ENCODE data around the gene THSD4. TPM values are rescaled to one million over a fixed set of nuclear protein-coding genes. Genes with fewer than 3 reads are reported as not detected.

Gene THSD4
- total RNA-seq, 3 donors from 2014 or later: 18.3 to 46.2 (median 27.1) TPM

DNA sequence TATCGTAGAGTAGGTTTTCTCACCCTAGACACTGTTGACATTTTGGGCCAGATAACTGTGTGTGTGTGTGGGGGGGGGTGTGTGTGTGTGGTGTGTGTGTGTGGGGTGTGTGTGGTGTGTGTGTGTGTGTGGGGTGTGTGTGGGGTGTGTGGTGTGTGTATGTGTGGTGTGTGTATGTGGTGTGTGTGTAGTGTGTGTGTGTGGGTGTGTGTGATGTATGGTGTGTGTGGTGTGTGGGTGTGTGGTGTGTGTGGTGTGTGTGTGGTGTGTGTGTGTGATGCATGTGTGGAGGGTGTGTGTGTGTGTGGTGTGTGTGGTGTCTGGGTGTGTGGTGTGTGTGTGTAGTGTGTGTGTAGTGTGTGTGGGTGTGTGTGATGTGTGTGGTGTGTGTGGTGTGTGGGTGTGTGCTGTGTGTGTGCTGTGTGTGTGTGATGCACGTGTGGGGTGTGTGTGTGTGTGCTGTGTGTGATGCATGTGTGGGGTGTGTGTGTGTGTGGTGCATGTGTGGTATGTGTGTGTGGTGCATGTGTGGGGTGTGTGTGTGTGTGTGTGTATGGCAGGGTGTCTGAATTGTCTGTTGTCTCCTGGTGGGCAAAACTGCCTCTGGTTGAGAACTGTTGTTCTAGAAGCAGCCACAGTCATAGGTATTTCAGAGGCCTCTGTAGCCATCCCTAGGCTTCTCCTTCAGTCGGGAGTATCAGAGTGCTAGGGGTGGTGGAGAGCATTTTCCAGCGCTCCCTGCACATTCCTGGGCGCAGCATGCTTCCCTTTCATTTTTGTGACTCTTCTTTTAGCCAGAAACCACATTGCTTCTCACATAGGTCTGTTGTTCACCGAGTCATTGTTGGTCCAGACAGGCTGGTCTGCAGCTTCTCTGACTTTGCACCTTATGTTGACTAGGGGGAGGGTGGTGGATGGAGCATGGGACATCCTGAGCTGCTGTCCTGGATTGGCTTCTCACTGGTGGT lies 84.4 kb downstream of the THSD4 start:
- TF ChIP-seq, protein P1, sequence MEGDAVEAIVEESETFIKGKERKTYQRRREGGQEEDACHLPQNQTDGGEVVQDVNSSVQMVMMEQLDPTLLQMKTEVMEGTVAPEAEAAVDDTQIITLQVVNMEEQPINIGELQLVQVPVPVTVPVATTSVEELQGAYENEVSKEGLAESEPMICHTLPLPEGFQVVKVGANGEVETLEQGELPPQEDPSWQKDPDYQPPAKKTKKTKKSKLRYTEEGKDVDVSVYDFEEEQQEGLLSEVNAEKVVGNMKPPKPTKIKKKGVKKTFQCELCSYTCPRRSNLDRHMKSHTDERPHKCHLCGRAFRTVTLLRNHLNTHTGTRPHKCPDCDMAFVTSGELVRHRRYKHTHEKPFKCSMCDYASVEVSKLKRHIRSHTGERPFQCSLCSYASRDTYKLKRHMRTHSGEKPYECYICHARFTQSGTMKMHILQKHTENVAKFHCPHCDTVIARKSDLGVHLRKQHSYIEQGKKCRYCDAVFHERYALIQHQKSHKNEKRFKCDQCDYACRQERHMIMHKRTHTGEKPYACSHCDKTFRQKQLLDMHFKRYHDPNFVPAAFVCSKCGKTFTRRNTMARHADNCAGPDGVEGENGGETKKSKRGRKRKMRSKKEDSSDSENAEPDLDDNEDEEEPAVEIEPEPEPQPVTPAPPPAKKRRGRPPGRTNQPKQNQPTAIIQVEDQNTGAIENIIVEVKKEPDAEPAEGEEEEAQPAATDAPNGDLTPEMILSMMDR (IDR thresholded peaks at IDR 0.05): no peak

DNA sequence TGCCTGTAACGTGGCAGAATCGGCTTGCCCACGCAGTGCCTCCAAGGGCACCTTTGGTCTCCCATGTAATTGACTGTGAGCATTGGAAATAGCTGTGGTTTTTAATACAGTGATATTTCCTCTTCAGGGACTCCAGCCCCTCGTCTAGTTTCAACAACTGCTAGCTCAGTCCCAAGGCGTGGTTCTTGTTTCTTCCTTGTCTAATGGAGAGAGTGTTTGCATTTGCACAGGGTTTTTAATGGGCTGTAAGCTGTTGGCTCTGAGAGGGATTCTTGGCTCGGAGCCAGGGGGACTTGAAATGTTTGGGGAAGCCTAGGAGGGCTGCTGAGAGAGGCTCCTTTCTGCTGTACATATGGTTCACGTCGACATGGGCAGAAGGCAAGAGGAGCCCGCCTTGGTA lies 86.2 kb downstream of the THSD4 start:
- H3K4me3 ChIP-seq: no peak overlapping the region
- H3K4me1 ChIP-seq (ENCODE audit: low read depth): no peaks in the 10 kb centered on the region
- no peaks in the 10 kb centered on the region for H3K36me3 ChIP-seq (ENCODE audit: low read depth)
- intact Hi-C loops (cut with DNase I, micrococcal nuclease): no loop called here
- TF ChIP-seq, protein P1 (IDR thresholded peaks at IDR 0.05): no peak
- DNase-seq: peak in 1 of 3 donors; percentile 13
- no peaks in the 10 kb centered on the region for H3K9me3 ChIP-seq
- peak; percentile 58 for ATAC-seq

More for the DNA sequence above, 84.4 kb downstream of the THSD4 start:
- Histone ChIP-seq H3K4me1 (ENCODE audit: low read depth) (no peaks in the 10 kb centered on the region), H3K4me3 (no peak overlapping the region), H3K9me3 (no peaks in the 10 kb centered on the region), H3K36me3 (ENCODE audit: low read depth) (no peaks in the 10 kb centered on the region)
- peak; percentile 25 for ATAC-seq
- intact Hi-C loops (cut with DNase I, micrococcal nuclease): no loop called here
- no peak for DNase-seq

DNA sequence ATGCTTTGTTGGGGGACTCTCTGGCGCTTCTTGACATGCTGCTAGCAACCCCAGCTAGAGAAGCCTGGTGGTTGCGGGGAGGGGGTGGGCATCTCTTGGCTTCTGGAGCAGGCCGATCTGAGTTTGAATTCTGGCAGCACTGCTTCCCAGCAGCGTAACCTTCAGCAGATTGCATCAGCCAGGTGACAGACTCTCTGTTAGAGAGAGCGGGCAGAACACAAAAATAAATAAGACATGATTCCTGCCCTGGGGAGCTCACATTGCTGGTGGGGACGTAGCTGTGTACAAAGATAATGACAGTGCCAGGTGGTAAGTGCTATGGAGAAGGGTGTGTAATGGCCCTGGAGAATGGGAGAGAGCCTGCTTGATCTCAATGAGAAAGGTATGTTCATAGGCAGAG lies 87.4 kb downstream of the THSD4 start:
- DNase-seq: no peak
- peak; percentile 34 for ATAC-seq
- H3K36me3 ChIP-seq (ENCODE audit: low read depth): no peaks in the 10 kb centered on the region
- no peaks in the 10 kb centered on the region for H3K9me3 ChIP-seq
- no peaks in the 10 kb centered on the region for H3K4me1 ChIP-seq (ENCODE audit: low read depth)
- intact Hi-C loops (cut with DNase I, micrococcal nuclease): no loop called here
- TF ChIP-seq, protein P1 (IDR thresholded peaks at IDR 0.05): no peak
- no peak overlapping the region for H3K4me3 ChIP-seq

GRCh38 chr15:71203586-71204474 lies 88.6 kb downstream of the THSD4 start:
- TF ChIP-seq, protein P1 (IDR thresholded peaks at IDR 0.05): no peak
- intact Hi-C loops (cut with DNase I, micrococcal nuclease): no loop called here
- H3K4me1 ChIP-seq (ENCODE audit: low read depth): no peaks in the 10 kb centered on the region
- ATAC-seq (no peak), DNase-seq (no peak)
- no peaks in the 10 kb centered on the region for H3K9me3 ChIP-seq
- H3K4me3 ChIP-seq: no peak overlapping the region
- no peaks in the 10 kb centered on the region for H3K36me3 ChIP-seq (ENCODE audit: low read depth)

DNA sequence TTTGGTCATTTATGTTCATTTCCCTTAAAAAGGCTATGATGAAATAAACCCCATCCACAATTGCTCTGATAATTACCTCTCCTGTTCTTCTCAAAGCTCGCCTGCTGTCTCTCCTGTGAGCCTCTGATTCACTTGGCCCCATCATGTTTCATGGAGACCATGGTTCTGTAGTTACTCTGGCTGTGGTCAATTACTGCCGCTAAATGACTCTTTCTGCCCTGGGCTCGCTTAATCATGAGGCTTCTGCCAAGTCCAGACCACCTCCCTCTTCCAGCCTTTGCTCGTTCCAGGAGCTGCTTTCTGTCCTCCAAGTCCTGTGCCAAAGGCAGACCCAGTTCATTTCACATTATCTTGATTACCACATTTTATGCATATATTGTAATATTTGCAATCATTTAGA lies 91.9 kb downstream of the THSD4 start:
- no peak for ATAC-seq
- TF ChIP-seq, protein P1 (IDR thresholded peaks at IDR 0.05): no peak
- Histone ChIP-seq H3K4me3 (no peak overlapping the region), H3K4me1 (ENCODE audit: low read depth) (no peaks in the 10 kb centered on the region), H3K36me3 (ENCODE audit: low read depth) (no peaks in the 10 kb centered on the region), H3K9me3 (no peaks in the 10 kb centered on the region)
- DNase-seq: no peak
- intact Hi-C loops (cut with DNase I, micrococcal nuclease): no loop called here

All from mucosa of descending colon (tissue), 3 donors.